Activated CD8-positive, alpha-beta T cell treated with anti-CD3 and anti-CD28 coated beads for 36 hours (primary cell): Measurements from ENCODE around the gene CRIP2. TPM values are rescaled to one million over a fixed set of nuclear protein-coding genes. Genes with fewer than 3 reads are reported as not detected.

Experiments used
- ATAC-seq: fragments of 200-7000 bp; cut with Tn5 transposase; one replicate; pipeline ENCODE4 v1.10.0; 2021; ENCODE audit warnings: mild to moderate bottlenecking, moderate library complexity
- CTCF ChIA-PET: fragments of 350-600 bp; sonication (Branson Sonifier 250); formaldehyde crosslinking; loops from one replicate; lab custom pipeline; 2021; ENCODE audit warnings: antibody characterized with exemption; lab: Charles Lee
- POLR2A ChIA-PET: fragments of 350-600 bp; sonication (Branson Sonifier 250); formaldehyde crosslinking; loops from one replicate; lab custom pipeline; 2021; ENCODE audit warnings: antibody characterized with exemption; lab: Charles Lee
- DNase-seq: peaks from one replicate; pipeline ENCODE4 v3.0.0-alpha.2; 2020
- H3K27ac Mint-ChIP-seq: one replicate; pipeline ENCODE4 v1.8.0; 2021; ENCODE audit warnings: mild to moderate bottlenecking, mixed read lengths
- H3K27me3 Mint-ChIP-seq: one replicate; pipeline ENCODE4 v1.8.0; 2021; ENCODE audit warnings: mixed read lengths
- H3K36me3 Mint-ChIP-seq: one replicate; pipeline ENCODE4 v1.8.0; 2021; ENCODE audit warnings: low read depth, mixed read lengths
- H3K4me1 Mint-ChIP-seq: one replicate; pipeline ENCODE4 v1.8.0; 2021; ENCODE audit warnings: low read depth, mixed read lengths
- H3K4me3 Mint-ChIP-seq: one replicate; pipeline ENCODE4 v1.8.0; 2021; ENCODE audit warnings: mild to moderate bottlenecking, moderate library complexity, mixed read lengths
- H3K9me3 Mint-ChIP-seq: one replicate; pipeline ENCODE4 v1.8.0; 2021; ENCODE audit warnings: mixed read lengths
- CTCF ChIP-seq: fragments of 200-600 bp; IDR thresholded peaks from one replicate; pipeline ENCODE4 v1.8.0; 2022; ENCODE audit warnings: antibody characterized with exemption, mild to moderate bottlenecking
- intact Hi-C: fragments of 100-400 bp; cut with micrococcal nuclease; formaldehyde crosslinking; loops from one replicate; pipeline ENCODE4 v1.10.0; 2022
- total RNA-seq, 2 experiments: library from RNA; stranded (reverse); gene quantifications; one replicate each; pipeline ENCODE4 v1.2.3, GENCODE V29; 2021

The CRIP2 gene
- total RNA-seq, 2 experiments from 2014 or later: 0.45 TPM; not detected in 1

DNA sequence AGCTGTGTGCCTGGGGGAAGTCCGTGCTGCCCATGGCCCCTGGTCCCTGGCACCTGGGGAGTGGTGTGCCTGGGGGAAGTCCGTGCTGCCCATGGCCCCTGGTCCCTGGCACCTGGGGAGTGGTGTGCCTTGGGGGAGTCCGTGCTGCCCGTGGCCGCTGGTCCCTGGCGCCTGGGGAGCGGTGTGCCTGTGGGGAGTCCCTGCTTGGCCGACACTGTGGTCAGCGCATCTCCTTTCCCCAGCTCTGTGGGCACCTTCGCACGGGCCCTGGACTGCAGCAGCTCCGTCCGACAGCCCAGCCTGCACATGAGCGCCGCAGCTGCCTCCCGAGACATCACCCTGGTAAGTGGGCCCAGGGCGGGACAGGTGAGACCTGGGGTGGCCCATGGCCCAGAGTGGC, 14.5 kb upstream of the CRIP2 start:
- DNase-seq: no peak
- no peak for TF ChIP-seq CTCF
- Mint-ChIP-seq H3K36me3 (peaks cover 12% of the 10 kb centered on the region), H3K9me3 (no peaks in the 10 kb centered on the region), H3K4me1 (no peaks in the 10 kb centered on the region), H3K27me3 (no peaks in the 10 kb centered on the region), H3K27ac (no peak overlapping the region), H3K4me3 (no peak overlapping the region)
- CTCF ChIA-PET: no interaction called here
- POLR2A ChIA-PET: no interaction called here
- intact Hi-C loops: no loop called here
- ATAC-seq: no peak

DNA sequence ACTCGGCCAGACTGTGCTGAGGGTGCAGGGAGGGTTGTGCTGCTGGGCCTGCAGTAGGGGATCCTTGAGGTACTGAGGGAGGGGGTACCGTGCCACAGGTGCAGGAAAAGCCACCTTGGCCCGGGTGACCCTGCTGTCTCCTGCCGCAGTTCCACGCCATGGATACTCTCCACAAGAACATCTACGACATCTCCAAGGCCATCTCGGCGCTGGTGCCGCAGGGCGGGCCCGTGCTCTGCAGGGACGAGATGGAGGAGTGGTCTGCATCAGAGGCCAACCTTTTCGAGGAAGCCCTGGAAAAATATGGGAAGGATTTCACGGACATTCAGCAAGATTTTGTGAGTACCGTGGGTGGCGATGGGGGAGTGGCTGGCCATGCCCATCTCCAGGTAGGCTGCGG, 14.0 kb upstream of the CRIP2 start:
- DNase-seq (no peak), ATAC-seq (no peak)
- H3K4me1 Mint-ChIP-seq: no peaks in the 10 kb centered on the region
- H3K27ac Mint-ChIP-seq: no peak overlapping the region
- peaks cover 8% of the 10 kb centered on the region for H3K36me3 Mint-ChIP-seq
- ChIA-PET POLR2A (no interaction called here), CTCF (no interaction called here)
- no peak for TF ChIP-seq CTCF
- intact Hi-C loops: no loop called here
- no peaks in the 10 kb centered on the region for H3K9me3 Mint-ChIP-seq
- no peaks in the 10 kb centered on the region for H3K27me3 Mint-ChIP-seq
- no peak overlapping the region for H3K4me3 Mint-ChIP-seq

DNA sequence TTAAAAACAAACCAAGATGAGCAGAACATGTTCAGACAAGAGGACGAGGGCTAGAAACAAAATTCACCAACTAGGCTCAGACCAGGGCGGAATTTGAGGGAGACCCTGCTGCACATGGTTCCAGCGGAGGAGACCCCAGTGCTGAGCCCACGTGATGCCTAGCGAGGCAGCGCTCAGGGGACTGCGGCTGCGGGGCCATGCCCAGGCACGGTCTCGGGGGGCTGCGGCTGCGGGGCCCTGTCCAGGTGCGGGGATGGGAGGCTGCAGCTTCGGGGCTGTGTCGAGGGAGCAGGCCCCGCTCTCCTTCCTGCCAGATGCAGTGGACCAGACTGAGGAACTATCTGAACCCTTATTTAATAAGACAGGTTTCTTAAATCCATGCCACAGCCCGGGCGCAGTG, 12.7 kb upstream of the CRIP2 start:
- TF ChIP-seq CTCF: no peak
- intact Hi-C loops: no loop called here
- H3K9me3 Mint-ChIP-seq: no peaks in the 10 kb centered on the region
- no peak for ATAC-seq
- H3K36me3 Mint-ChIP-seq: peaks cover 6% of the 10 kb centered on the region
- DNase-seq: no peak
- H3K27ac Mint-ChIP-seq: no peak overlapping the region
- no peak overlapping the region for H3K4me3 Mint-ChIP-seq
- H3K27me3 Mint-ChIP-seq: no peaks in the 10 kb centered on the region
- H3K4me1 Mint-ChIP-seq: no peaks in the 10 kb centered on the region
- POLR2A ChIA-PET: interaction anchor here (1.0 kb wide), 1 partner anchor 39 kb away, joined by 3 read pairs; no protein-coding TSS in a partner anchor
- CTCF ChIA-PET: no interaction called here

DNA sequence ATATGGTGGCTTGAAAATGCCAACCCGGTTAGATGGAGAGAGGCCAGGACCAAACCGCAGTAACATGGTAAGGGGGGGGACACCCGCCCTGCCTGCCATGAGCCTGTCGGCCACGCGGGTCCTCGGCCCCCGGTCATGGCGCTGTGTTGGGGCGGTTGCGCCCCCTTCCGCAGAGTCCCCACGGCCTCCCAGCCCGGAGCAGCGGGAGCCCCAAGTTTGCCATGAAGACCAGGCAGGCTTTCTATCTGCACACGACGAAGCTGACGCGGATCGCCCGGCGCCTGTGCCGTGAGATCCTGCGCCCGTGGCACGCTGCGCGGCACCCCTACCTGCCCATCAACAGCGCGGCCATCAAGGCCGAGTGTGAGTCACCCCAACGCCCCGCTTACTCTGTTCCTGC, 10.1 kb upstream of the CRIP2 start:
- Mint-ChIP-seq H3K4me3 (no peak overlapping the region), H3K9me3 (no peaks in the 10 kb centered on the region), H3K27me3 (no peaks in the 10 kb centered on the region), H3K27ac (no peak overlapping the region), H3K4me1 (no peaks in the 10 kb centered on the region), H3K36me3 (peaks cover 6% of the 10 kb centered on the region)
- ATAC-seq: no peak
- CTCF ChIA-PET: interaction anchor here (1.8 kb wide), 1 partner anchor 16 kb away, joined by 5 read pairs; no protein-coding TSS in a partner anchor
- POLR2A ChIA-PET: no interaction called here
- TF ChIP-seq CTCF: no peak
- no peak for DNase-seq
- intact Hi-C loops: no loop called here

- Mint-ChIP-seq H3K27me3 (no peaks in the 10 kb centered on the region), H3K4me3 (no peak overlapping the region), H3K9me3 (no peaks in the 10 kb centered on the region), H3K27ac (no peak overlapping the region), H3K36me3 (peaks cover 6% of the 10 kb centered on the region), H3K4me1 (no peaks in the 10 kb centered on the region)
- DNase-seq: no peak
- no peak for ATAC-seq
- ChIA-PET CTCF (no interaction called here), POLR2A (no interaction called here)
- intact Hi-C loops: no loop called here
- no peak for TF ChIP-seq CTCF
Observed at GRCh38 chr14:105465209-105466031, 9.2 kb upstream of the CRIP2 start.
